HG03060 (cell line): ENCODE results near the gene GYPB.
"Not testable (repeated sequence)": the region's sequence is repeated elsewhere in the genome, so short reads cannot be mapped to it uniquely, and the experiment has no call there.

Experiments used
- ATAC-seq: cut with Tn5 transposase; IDR thresholded peaks from one replicate; pipeline ENCODE4 v1.9.1; 2021; ENCODE audit warnings: low read depth, moderate number of reproducible peaks; ENCODE audit not compliant: unreplicated experiment

Gene GYPB

DNA sequence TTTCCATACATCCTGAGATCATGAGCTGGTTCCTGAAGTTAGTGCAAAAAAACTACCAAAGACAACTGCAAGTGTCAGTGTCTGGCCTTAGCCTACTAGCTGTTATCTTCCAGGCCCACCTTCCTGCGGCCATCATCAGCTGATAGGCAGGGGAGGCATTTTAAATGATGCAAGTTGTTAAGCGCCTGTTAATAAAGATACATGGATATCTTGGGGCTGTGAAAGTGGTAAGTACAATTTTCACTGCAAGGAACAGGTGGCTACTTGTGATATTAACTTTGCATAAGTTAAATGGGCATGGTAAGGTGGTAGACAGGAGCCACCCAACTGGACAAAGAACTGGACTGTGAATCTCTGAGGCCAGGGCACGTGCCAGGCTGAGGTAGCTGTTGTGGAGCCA is at the start of gene GYPB:
Gene GYPB, minus strand, starts transcription at position 104 of the 400 bp plus-strand sequence. Its CDS starts 93 bp downstream, at position 11.
- not testable (repeated sequence) for ATAC-seq

DNA sequence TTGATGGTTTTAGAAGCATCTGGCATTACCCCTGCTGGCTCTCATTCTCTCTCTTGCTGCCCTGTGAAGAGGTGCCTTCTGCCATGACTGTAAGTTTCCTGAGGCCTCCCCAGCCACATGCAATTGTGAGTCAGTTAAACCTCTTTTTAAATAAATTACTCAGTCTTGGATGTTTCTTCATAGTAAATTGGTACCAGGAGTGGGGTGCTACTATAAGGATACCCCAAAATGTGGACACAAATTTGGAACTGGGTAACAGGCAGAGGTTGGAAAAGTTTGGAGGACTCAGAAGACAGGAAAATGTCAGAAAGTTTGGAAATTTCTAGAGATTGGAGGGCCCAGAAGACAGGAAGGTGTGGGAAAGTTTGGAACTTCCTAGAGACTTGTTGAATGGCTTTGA is 42.4 kb upstream of the GYPB start:
- not testable (repeated sequence) for ATAC-seq

DNA sequence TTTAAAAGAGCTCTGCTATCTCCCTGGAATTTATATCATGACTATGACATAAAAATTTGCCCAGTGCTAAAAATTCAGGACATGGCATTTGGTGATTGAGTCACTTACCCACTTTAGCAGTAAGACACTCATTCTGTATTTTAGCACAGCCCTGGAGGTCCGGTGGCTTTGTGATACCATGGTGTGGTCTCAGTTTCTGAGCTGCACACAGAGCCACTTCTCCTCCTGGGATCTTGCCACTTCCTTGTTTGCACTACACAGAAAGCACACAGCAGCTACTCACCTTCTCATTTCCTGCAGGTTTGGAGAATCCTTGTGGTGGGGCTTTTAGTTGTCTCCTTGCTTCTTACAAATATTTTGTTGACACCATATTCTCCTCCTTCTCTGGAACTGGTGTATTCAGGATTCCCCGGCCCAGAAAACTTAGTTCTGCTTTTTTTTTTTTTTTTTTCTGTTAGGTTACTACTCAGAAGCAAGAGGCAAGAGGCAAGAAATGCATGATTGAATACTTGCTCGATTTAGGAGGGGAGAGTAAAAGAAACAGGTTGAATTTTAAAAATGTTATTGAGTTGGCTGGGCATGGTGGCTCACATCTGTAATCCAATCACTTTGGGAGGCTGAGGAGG is 41.2 kb upstream of the GYPB start:
- ATAC-seq: not testable (repeated sequence)

DNA sequence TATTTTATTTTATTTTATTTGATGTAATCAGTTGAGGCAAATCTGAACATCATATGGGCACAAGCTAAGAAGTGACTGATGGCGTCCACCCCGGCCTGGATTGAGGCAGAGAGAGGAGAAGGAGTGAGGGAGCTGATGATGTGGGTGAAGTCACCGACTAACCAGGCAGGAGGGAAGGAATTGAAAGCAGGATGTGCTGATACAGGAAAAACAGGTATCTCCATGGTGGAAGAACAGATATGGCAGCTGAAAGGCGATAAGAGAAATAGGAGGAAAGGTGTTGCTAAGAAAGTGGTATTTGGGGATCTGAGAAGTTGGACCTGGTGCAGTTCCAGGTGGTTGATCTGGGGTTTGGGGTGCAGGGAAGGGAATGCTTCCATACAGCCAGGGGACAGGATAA is 37.6 kb upstream of the GYPB start:
- no peak for ATAC-seq

DNA sequence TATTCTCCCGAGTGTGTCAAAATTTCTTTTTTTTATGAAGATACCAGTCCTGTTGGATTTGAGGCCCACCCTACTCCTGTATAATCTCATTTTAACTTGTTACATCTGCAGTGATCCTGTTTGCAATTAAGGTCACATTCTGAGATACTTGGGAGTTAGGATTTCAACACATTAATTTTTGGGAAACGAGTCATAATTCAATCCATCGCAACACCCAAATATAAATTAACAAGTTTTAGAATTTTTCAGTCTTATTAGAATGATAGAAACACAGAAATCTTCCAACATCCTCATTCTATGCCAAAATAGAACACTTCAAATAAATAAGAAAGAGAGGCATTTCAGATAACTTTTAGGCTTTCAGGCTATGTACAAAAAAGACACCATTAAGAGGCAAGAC is 36.2 kb upstream of the GYPB start:
- not testable (repeated sequence) for ATAC-seq

DNA sequence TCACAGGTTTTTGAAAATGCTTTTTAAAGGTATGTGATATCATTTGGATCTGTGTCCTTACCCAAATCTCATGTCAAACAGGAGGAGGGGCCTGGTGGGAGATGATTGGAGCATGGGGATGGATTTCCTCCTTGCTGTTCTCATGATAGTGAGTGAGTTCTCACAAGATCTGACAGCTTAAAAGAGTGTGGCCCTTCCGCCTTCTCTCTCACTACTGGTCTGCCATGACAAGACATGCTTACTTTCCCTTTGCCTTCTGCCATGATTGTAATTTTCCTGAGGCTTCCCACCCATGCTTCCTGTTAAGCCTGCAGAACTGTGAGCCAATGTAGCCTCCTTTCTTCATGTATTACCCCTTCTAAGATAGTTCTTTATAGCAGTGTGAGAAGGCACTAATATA is 32.3 kb upstream of the GYPB start:
- ATAC-seq: not testable (repeated sequence)

DNA sequence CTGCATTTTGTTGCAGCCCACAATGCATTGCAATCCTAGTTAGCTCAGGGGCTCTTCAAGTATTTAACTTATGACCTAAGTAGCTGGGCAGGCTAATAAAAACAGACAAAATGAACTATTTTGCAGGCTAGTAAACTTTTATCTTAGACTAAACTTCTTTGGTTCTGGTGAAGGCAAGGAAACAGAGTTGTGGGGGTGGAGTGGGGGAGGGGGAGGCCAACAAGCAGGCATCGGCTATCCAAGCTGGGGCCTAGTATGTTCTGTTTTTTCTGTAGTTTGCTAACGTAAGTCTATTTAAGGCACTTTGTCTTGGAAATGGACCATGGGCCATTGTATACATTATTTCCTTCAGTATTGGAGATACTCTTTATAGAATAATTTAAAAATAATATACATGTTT is 31.5 kb upstream of the GYPB start:
- ATAC-seq: not testable (repeated sequence)

DNA sequence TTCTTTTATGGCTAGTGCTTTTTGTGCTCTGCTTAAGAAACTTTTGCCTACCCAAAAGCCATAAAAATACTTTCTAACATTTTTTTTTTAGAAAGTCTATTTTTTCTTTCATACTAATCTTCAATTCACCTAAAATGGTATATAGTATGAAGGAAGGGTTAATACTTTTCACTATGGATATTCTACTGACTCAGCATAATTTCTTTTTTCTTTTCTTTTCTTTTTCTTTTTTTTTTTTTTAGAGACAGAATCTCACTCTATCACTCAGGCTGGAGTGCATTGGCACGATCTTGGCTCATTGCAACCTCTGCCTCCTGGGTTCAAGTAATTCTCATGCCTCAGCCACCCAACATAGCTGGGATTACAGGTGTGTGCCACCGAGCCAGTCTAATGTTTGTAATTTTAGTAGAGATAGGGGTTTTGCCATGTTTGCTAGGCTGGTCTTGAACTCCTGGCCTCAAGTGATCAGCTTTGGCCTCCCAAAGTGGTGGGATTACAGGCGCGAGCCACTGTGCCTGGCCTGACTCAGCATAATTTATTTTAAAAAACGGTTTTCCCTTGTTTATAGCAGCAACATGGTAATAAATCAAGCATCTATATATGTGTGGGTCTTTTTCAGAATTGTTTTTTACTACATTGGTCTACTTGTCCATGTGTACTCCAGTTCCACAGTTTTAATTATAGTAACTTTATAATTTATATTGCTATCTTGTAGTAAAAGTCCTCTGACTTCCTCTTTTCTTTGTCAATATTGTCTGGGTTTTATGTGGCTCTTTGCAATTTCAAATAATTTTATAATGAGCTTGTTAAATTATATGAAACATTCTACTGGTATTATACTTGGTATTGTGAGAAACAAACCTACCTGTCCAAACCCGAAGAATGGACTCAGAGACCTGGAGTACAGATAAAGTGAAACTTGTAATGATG is 30.6 kb upstream of the GYPB start:
- ATAC-seq: not testable (repeated sequence)

DNA sequence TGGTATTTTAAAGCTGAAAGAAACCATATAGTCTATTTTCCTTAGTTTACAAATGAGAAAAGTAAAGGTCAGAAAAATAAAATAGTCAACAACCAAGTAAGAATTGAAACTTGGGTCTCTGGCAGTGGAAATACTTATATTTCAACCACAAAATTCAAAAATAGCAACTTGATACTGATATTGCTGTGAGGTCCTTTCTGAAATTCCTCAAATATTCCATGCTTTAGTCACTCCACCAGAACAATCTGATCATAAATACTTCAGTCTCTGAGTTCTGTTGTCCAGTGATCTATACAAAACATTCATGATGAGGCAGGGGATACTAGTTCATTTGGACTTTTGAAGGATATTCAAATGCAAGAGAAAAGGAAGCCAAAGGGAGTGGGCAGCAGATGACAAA is 25.8 kb upstream of the GYPB start:
- ATAC-seq: not testable (repeated sequence)

DNA sequence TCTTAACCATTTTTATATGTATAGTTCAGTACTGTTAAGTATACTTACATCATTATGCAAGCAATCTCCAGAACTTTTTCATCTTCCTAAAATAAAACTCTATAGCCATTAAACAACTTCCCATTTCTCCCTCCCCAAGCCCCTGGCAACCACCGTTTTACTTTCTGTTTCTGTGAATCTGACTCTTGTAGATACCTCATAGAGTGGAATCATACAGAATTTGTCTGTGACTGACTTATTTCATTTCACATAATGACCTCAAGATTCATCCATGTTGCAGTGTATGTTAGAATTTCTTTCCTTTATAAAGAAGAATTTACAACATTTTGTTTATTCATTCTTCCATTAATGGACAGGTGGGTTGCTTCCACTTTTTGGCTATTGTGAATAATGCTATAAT is 13.4 kb upstream of the GYPB start:
- ATAC-seq: not testable (repeated sequence)

DNA sequence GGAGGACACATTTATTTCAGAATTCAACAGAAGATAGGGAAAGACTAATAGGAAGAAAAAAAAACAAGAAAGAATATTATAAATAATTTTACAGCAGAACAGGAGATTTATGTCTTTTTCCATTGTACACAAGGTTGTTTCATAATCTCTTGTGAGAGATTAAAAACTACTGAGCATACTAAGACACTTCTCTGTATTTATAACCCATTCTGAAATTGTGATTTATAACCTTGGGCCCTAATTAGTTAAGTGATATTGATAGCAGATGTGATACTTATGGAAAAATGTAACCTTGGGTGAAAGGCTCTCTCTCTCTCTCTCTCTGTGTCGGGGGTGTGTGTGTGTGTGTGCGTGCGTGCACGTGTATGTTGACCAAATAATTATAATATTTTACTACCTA is 12.7 kb upstream of the GYPB start:
- not testable (repeated sequence) for ATAC-seq

DNA sequence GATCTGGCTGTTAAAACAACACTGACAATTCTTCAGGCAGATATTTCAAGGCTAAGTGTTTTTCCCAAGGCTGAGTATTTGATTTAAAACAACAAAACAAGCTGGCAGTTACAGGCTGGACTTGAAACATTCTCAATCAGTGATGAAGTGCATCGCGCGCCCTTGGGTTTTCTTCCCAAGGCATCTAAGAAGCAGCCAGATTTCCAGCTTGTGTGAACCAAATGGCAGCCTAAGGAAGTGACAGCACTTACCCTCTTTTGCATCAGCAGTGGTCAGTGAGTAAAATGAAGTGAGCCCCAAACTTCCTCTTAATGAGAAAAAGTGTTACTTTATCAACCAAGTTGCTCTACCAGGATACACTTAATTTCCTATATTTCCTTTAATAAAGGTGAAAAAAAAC is 12.2 kb upstream of the GYPB start:
- ATAC-seq: not testable (repeated sequence)

DNA sequence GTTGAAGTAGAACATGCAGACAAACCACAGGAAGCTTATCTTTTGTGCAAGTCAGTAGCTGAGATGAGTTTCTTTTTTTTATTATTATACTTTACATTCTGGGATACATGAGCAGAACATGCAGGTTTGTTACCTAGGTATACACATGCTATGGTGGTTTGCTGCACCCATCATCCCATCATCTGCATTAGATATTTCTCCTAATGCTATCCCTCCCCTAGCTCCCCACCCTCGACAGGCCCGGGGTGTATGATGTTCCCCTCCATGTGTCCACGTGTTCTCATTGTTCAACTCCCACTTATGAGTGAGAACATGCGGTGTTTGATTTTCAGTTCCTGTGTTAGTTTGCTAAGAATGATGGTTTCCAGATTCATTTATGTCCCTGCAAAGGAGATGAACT is 11.5 kb upstream of the GYPB start:
- ATAC-seq: not testable (repeated sequence)

DNA sequence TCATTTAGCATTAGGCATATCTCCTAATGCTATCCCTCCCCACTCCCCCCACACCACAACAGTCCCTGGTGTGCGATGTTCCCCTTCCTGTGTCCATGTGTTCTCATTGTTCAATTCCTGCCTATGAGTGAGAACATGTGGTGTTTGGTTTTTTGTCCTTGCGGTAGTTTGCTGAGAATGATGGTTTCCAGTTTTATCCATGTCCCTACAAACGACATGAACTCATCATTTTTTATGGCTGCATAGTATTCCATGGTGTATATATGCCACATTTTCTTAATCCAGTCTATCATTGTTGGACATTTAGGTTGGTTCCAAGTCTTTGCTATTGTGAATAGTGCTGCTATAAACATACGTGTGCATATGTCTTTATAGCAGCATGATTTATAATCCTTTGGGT is 7.5 kb upstream of the GYPB start:
- not testable (repeated sequence) for ATAC-seq

DNA sequence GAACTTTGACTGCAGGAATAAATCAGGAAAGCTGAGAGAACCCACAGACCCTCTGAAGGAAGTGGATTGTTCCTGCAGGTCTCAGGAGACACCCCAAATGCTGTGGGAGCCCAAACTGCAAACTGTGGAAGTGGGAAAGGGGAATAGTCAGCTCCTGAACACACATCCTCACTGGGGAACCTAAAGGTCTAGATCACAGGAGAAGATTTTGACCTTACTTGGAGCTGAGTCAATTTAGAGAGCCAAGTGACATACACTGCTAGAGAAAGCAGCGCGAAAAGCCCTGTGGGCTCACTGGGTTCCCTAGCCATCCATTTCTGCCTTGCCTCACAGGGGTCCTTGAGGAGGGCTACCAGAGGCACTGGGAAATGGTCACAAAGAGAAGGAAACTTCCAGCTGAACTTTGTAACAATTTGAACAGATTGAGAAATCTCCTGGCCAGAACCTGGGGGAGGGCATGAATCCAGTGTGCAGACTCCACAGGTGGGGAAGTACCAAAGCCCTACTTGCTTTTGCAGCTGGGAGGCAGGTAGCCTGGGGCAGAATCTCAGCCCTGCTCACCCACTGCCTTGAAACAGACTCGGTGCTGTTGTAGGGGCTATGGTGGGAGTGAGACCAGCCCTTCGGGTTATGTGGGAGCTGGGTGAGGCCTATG is 5.3 kb upstream of the GYPB start:
- ATAC-seq: not testable (repeated sequence)

DNA sequence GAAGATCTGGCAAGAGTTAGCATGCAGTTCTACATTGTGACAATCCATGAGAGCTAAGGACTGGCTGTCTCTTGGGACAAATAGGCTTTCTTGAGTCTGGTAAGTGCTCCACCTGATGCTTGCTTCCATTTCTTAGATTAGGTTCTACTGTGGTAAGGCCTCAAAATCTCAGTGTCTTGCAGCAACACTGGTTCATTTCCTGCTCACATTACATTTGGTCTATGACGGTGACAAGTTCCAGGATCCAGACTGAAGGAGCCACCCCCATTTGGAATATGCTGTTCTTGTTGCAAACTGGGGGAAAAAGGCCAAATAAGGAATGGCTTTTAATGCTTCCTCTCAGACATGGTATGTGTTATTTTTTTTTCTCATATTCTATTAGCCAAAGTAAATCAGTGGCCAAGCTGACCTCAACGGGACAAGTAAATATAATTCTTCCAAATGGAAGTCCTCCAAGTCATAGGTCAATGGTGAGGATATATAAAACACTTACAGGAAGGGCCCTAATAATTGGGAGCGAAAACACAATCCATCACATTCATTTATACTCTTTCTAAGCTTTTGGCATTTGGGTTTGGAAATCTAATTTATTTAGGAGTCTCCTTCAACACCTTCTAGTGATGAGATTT is 3.7 kb upstream of the GYPB start:
- not testable (repeated sequence) for ATAC-seq

DNA sequence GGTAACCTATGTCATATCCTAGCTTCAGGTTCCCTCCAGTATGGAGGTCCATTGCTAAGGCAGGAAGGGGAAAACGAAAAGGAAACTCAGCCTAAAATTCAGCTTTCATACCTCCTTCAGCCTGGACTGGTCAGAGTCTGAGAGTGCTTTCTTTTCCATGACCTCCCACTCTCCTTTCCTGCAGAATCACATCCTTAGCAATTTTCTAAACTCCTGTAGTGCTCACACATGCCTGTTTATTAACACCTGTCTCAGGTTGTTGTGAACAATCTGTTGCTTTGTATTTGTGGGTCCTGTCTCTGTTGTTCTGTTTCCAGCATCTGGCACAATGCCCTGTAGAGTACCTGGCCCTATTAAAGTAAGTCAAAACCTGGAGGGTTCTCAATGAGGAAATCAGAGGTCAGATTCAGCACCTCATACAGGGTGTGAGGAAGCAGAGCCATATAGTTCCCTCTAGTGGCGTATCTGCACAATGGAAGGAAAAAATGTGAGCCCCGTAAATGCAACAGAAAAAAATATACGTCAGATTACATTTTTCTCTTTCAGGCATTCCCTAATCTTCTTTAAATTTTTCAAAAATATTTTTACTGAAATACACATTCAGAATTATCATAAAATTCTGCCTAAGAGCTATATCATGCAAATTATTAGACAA is 2.3 kb upstream of the GYPB start:
- not testable (repeated sequence) for ATAC-seq

DNA sequence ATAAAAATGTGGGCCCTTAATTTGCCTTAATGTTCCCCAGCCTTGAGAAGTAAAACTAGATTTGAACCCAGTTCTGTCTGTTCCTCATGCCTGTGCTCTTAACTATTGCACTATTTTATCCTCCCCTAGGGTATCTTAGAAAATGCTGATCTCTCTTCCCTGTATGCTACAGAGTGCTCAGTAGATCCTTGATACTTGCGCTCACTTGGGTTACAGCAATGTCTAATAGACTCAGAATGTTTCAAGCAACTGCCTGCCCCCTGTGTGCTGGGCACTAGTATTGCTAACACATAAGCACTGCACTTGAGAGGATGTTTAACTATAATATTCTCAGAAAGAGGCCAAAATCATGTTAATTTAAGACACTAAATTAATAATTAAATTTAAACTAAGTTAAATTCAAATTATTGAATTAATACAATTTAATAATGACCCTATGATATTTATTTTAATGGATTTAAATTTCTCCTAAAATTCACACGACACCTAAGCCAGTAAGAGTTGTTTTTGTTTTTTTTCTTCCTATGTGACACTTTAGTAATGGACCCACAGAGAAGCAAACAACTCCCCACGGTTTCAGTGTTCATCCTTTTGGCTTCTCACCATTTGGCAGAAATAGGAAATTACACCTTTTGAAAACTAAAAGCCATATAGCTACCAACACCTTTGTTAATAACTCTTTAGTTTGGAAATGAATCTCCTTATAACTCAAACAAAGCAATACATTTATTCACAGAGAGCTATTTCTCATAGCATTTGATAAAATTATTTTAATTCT is 768 bp downstream of the GYPB start:
- ATAC-seq: not testable (repeated sequence)

DNA sequence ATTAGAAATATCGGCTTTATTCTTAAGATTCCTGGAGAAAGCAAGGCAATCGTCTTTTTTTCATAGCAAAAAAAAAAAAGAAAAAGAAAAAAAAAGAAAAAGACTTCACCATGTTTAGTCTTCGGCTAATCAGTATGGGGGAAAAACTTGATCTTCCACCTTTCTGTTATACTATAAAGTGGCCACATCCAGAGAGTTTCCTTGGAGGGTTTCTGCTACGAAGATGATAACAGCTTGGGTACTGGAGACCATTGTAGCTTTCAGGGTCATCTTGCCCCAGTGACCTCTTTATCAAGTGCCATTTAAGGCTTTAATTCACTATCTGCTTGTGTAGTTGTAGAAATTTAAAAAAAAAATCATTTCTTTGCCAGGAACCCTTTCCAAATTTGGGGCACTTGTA is 1.9 kb downstream of the GYPB start:
- not testable (repeated sequence) for ATAC-seq
